K562 (cell line): Measurements from ENCODE around the gene CACNA2D3. TPM values are rescaled to one million over a fixed set of nuclear protein-coding genes. Genes with fewer than 3 reads are reported as not detected.

Experiments used
- ATAC-seq: fragments of 200-7000 bp; cut with Tn5 transposase; 3 replicates; pipeline ENCODE4 v1.9.1; 2020; ENCODE audit warnings: moderate library complexity
- BruUV-seq: library from RNA; stranded (reverse); fragments of 400-500 nt; replicated peaks from 2 replicates; lab custom pipeline; 2021; lab: Mats Ljungman, UMichigan
- CTCF ChIA-PET: fragments of 300-600 bp; formaldehyde crosslinking; extraction: SDS; loops from one replicate; lab custom pipeline; 2021; ENCODE audit warnings: low intra/inter-chr PET ratio; lab: Yijun Ruan, JAX
- POLR2A ChIA-PET: fragments of 300-600, 350-650 bp; sonication (Branson Sonifier 250); formaldehyde crosslinking; extraction: SDS; loops from one replicate; lab custom pipeline; 2021; ENCODE audit warnings: antibody characterized with exemption, inconsistent platforms; lab: Yijun Ruan, JAX
- DNase-seq, 4 experiments: peaks; one replicate each; pipeline versions ENCODE4 v3.0.0 to v3.0.0-alpha.2; 2011 to 2018; ENCODE audit warnings: low spot score in 3 of 4, mixed read lengths in 3 of 4; ENCODE audit errors: extremely low read depth in 1 of 4
- FAIRE-seq: peaks from 2 replicates; lab custom pipeline; 2011; peaks lifted over from hg19 to GRCh38; lab: Jason Lieb, UNC
- H2AFZ ChIP-seq: 2 replicates; pipeline ENCODE4 v1.6.0; 2011; ENCODE audit warnings: low read depth, low read length, control low read depth, inconsistent platforms
- H3K27ac ChIP-seq: fragments of 200-600 bp; 3 replicates; pipeline ENCODE4 v1.8.0; 2011; ENCODE audit warnings: low read depth, mild to moderate bottlenecking, control low read depth, inconsistent platforms, low read length, moderate library complexity, mixed read lengths; ENCODE audit errors: extremely low read depth
- H3K27me3 ChIP-seq, 2 experiments: fragments of 300-600 bp in 1 of 2; 2 replicates in 1 of 2; 3 replicates in 1 of 2; pipeline versions ENCODE4 v1.6.0 to v1.8.0; 2011; ENCODE audit warnings: inconsistent platforms in 2 of 2, low read length in 2 of 2, mild to moderate bottlenecking in 1 of 2, mixed read lengths in 1 of 2, moderate library complexity in 1 of 2; ENCODE audit not compliant: control insufficient read depth in 2 of 2, insufficient read depth in 2 of 2
- H3K36me3 ChIP-seq: fragments of 300-600 bp; 3 replicates; pipeline ENCODE4 v1.8.0; 2011; ENCODE audit warnings: mild to moderate bottlenecking, low read length, inconsistent platforms; ENCODE audit not compliant: control insufficient read depth, insufficient read depth
- H3K4me1 ChIP-seq, 2 experiments: fragments of 200-600 bp in 1 of 2; replicated peaks in 1 of 2; 2 replicates in 1 of 2; 3 replicates in 1 of 2; pipeline versions ENCODE4 v1.5.1 to v1.8.0; 2011; ENCODE audit warnings: inconsistent platforms in 2 of 2, low read length in 2 of 2, mild to moderate bottlenecking in 1 of 2, mixed read lengths in 1 of 2, moderate library complexity in 1 of 2; ENCODE audit not compliant: control insufficient read depth in 2 of 2, insufficient read depth in 2 of 2
- H3K4me2 ChIP-seq: 2 replicates; pipeline ENCODE4 v1.6.1; 2011; ENCODE audit warnings: low read length, control low read depth, inconsistent platforms, mixed read lengths; ENCODE audit not compliant: insufficient read depth
- H3K4me3 ChIP-seq: fragments of 200-600 bp; sonication (generic), shearing (Covaris generic); 2 replicates; pipeline ENCODE4 v1.5.1; 2016; ENCODE audit warnings: control low read depth, inconsistent platforms
- H3K79me2 ChIP-seq: fragments of 200-600 bp; 3 replicates; pipeline ENCODE4 v1.8.0; 2011; ENCODE audit warnings: low read length, inconsistent platforms; ENCODE audit not compliant: control insufficient read depth, insufficient read depth
- H3K9ac ChIP-seq, 2 experiments: 2 replicates each; pipeline versions ENCODE4 v1.6.0 to v1.6.1; 2011; ENCODE audit warnings: low read depth in 2 of 2, low read length in 2 of 2, control low read depth in 1 of 2, inconsistent platforms in 1 of 2, mild to moderate bottlenecking in 1 of 2, mixed read lengths in 1 of 2; ENCODE audit not compliant: insufficient read depth in 1 of 2
- H3K9me1 ChIP-seq: one replicate; pipeline ENCODE4 v1.6.0; 2011; ENCODE audit warnings: inconsistent platforms, mild to moderate bottlenecking, low read length, moderate library complexity; ENCODE audit not compliant: control insufficient read depth, insufficient read depth
- H3K9me3 ChIP-seq: replicated peaks from 2 replicates; pipeline ENCODE4 v1.5.1; 2011; ENCODE audit warnings: low read depth, low read length, inconsistent platforms; ENCODE audit not compliant: control insufficient read depth, insufficient read depth
- H4K20me1 ChIP-seq: replicated peaks from 2 replicates; pipeline ENCODE4 v1.6.1; 2011; ENCODE audit warnings: low read length, inconsistent platforms, mixed read lengths; ENCODE audit not compliant: control insufficient read depth, insufficient read depth
- CAMTA2 ChIP-seq: fragments of 250-450 bp; sonication (Bioruptor Pico); conservative IDR thresholded peaks from 2 replicates; pipeline ENCODE4 v1.5.1; 2022
- MEF2A ChIP-seq: IDR thresholded peaks from 2 replicates; pipeline ENCODE4 v1.6.1; 2011; ENCODE audit warnings: low read depth, mild to moderate bottlenecking, low read length, moderate library complexity; ENCODE audit not compliant: control insufficient read depth
- MLX ChIP-seq, 2 experiments: fragments of 450-650 bp in 1 of 2; sonication (generic) in 1 of 2; formaldehyde crosslinking; conservative IDR thresholded peaks; 2 replicates each; pipeline versions ENCODE4 v1.4.0 to v1.8.1; 2020 to 2022; ENCODE audit warnings: mild to moderate bottlenecking in 1 of 2, missing genetic modification reagents in 1 of 2
- MTA3 ChIP-seq: fragments of 450-650 bp; formaldehyde crosslinking; IDR thresholded peaks from 2 replicates; pipeline ENCODE4 v1.6.1; 2017; ENCODE audit warnings: mild to moderate bottlenecking, borderline replicate concordance
- RHOXF2B ChIP-seq: fragments of 250-450 bp; sonication (Bioruptor Pico); conservative IDR thresholded peaks from 2 replicates; pipeline ENCODE4 v1.5.1; 2021
- UBTF ChIP-seq, 2 experiments: IDR thresholded peaks; 2 replicates each; pipeline ENCODE4 v1.6.1; 2012; ENCODE audit warnings: improper control_type of control experiment in 2 of 2, low read depth in 2 of 2, low read length in 2 of 2, borderline replicate concordance in 1 of 2
- ZNF431 ChIP-seq: sonication (generic); formaldehyde crosslinking; IDR thresholded peaks from 2 replicates; pipeline ENCODE4 v1.8.0; 2022; ENCODE audit warnings: mild to moderate bottlenecking, missing genetic modification reagents
- ZNF449 ChIP-seq: fragments of 250-450 bp; sonication (Bioruptor Pico); IDR thresholded peaks from 2 replicates; pipeline ENCODE4 v1.8.0; 2022; ENCODE audit warnings: moderate library complexity, mild to moderate bottlenecking, inconsistent platforms
- WGBS: fragments of 100-300 bp; shearing (Covaris generic); methylation state at CpG from one replicate; pipeline ENCODE4 v1.1.6; 2016; ENCODE audit warnings: low coverage, mixed read lengths; ENCODE audit not compliant: insufficient coverage; ENCODE audit errors: missing lambda C conversion rate; 5-methylcytosine and 5-hydroxymethylcytosine counted together
- in situ Hi-C: fragments of 300-500 bp; cut with MboI; formaldehyde crosslinking; loops from 4 replicates; pipeline ENCODE4 v1.15.0; 2018; ENCODE audit warnings: inconsistent platforms, mixed read lengths
- intact Hi-C: fragments of 100-400 bp; cut with micrococcal nuclease; formaldehyde crosslinking; loops from 2 replicates; pipeline ENCODE4 v1.14.2; 2022
- polyA plus RNA-seq, 8 experiments: library from polyadenylated mRNA; depleted of rRNA in 4 of 8; stranded (reverse) in 5 of 8; unstranded in 3 of 8; fragments of >200 nt; fragmentation: Nextera tagmentation in 2 of 8; fragmentation: Illumina TruSeq in 1 of 8; extraction: Ambion mirVana in 2 of 8; extraction: Trizol in 1 of 8; gene quantifications; 2 replicates each; pipeline versions ENCODE4 v1.2.1 to v1.2.3, GENCODE V29; 2011 to 2014; ENCODE audit warnings: inconsistent platforms in 1 of 8, missing spikeins in 1 of 8
- total RNA-seq, 7 experiments: library from RNA; depleted of rRNA in 6 of 7; stranded (reverse); fragments of >200 nt in 6 of 7; fragmentation: Illumina TruSeq in 2 of 7; extraction: Trizol in 2 of 7; gene quantifications; 2 replicates each; pipeline versions ENCODE4 v1.2.1 to v1.2.3, GENCODE V29; 2011 to 2021; ENCODE audit warnings: low replicate concordance in 1 of 7
- TF ChIP-seq, protein P1 (sequence below): sonication (generic); formaldehyde crosslinking; IDR thresholded peaks from 2 replicates; pipeline ENCODE4 v1.8.0; 2022; ENCODE audit warnings: mild to moderate bottlenecking, missing genetic modification reagents
- TF ChIP-seq, protein P2 (sequence below): fragments of 250-450 bp; sonication (Bioruptor Pico); IDR thresholded peaks from 2 replicates; pipeline ENCODE4 v1.5.0; 2021; ENCODE audit warnings: mild to moderate bottlenecking, borderline replicate concordance

CACNA2D3 gene
- total and polyA plus RNA-seq, 9 of the 15 experiments (the other 6 are each of a cell fraction or from before 2014, with no cell fraction given), result 0.01 TPM; not detected in 8

GRCh38 chr3:54563501-54564200 is 441.3 kb downstream of the CACNA2D3 start:
- Histone ChIP-seq H3K79me2 (no peaks in the 10 kb centered on the region), H3K9ac (no peak overlapping the region), H3K36me3 (no peaks in the 10 kb centered on the region), H4K20me1 (no peaks in the 10 kb centered on the region), H3K9me3 (no peaks in the 10 kb centered on the region), H3K4me2 (no peak overlapping the region), H3K4me1 (no peaks in the 10 kb centered on the region), H3K9me1 (no peaks in the 10 kb centered on the region), H3K27ac (no peak overlapping the region), H2AFZ (no peak overlapping the region), H3K4me3 (no peak overlapping the region), H3K27me3 (no peaks in the 10 kb centered on the region)
- in situ Hi-C loops, result no loop called here
- DNase-seq (no peak), ATAC-seq (no peak), FAIRE-seq (no peak)
- ChIA-PET POLR2A (no interaction called here), CTCF (no interaction called here)
- 0% methylated on average over 11 of the region's 12 CpGs for WGBS
- BruUV-seq, result no TSS peak
- intact Hi-C loops, result no loop called here
- TF ChIP-seq MTA3 (no peak), ZNF431 (CRISPR knock-in tag) (no peak), CAMTA2 (CRISPR knock-in tag) (no peak), MEF2A (no peak), MLX (CRISPR knock-in tag; conservative IDR thresholded peaks at IDR 0.05) (no peak), ZNF449 (CRISPR knock-in tag) (no peak), UBTF (IDR thresholded peaks at IDR 0.05; ENCODE audit: borderline replicate concordance in 1 of 2, low read depth in 2 of 2, low read length in 2 of 2) (no peak), RHOXF2B (no peak)
- TF ChIP-seq, protein P1, sequence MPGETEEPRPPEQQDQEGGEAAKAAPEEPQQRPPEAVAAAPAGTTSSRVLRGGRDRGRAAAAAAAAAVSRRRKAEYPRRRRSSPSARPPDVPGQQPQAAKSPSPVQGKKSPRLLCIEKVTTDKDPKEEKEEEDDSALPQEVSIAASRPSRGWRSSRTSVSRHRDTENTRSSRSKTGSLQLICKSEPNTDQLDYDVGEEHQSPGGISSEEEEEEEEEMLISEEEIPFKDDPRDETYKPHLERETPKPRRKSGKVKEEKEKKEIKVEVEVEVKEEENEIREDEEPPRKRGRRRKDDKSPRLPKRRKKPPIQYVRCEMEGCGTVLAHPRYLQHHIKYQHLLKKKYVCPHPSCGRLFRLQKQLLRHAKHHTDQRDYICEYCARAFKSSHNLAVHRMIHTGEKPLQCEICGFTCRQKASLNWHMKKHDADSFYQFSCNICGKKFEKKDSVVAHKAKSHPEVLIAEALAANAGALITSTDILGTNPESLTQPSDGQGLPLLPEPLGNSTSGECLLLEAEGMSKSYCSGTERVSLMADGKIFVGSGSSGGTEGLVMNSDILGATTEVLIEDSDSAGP (CRISPR knock-in tag), result no peak
- TF ChIP-seq, protein P2, sequence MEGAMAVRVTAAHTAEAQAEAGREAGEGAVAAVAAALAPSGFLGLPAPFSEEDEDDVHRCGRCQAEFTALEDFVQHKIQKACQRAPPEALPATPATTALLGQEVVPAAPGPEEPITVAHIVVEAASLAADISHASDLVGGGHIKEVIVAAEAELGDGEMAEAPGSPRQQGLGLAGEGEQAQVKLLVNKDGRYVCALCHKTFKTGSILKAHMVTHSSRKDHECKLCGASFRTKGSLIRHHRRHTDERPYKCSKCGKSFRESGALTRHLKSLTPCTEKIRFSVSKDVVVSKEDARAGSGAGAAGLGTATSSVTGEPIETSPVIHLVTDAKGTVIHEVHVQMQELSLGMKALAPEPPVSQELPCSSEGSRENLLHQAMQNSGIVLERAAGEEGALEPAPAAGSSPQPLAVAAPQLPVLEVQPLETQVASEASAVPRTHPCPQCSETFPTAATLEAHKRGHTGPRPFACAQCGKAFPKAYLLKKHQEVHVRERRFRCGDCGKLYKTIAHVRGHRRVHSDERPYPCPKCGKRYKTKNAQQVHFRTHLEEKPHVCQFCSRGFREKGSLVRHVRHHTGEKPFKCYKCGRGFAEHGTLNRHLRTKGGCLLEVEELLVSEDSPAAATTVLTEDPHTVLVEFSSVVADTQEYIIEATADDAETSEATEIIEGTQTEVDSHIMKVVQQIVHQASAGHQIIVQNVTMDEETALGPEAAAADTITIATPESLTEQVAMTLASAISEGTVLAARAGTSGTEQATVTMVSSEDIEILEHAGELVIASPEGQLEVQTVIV (CRISPR knock-in tag), result no peak
